T-helper 2 cell (primary cell): ENCODE results near the gene ZNF324B.

Experiments used
- DNase-seq, 5 experiments: peaks; one replicate each; pipeline versions ENCODE4 v3.0.0 to v3.0.0-alpha.2; 2012 to 2022

Gene ZNF324B

DNA sequence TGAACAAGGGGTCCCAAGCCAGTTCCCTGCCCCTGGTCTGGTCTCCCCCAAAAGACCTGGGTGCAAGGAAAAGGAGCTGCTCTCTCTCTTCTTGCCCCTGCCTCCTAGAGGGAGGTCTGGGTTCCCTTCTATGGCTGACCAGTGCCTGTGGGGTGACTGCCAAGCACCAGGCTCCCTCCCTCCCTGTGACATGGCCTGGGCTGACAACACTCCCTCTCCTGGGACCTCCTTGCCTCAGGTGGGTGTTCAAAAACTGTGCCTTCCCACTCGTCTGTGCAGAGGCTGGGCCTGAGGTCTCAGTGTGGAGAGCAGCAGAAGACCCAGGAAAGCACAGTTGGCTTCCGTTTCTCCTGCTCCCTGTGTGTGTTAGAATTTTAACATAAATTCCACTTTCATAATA, 29.4 kb downstream of the ZNF324B start:
- no peak for DNase-seq

DNA sequence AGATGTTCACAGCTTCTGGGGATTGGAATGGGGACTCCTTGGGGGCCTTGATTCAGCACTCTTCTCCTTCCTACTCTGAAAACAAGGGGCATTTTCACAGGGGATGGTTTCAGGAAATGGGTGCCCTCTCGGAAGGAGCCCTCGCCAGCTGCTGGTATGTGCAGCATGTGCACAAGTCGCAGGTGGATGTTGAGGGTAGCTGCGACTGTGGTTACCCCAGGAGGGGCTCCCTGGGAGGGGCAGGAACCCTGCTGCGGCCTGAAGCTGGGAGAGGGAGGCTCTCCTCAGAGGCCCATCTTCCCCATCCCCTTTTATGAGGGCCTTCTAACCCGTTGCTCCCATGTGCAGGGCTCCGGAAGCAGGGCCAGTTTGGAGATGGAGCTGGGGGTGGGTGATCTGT, 30.9 kb downstream of the ZNF324B start:
- no peak for DNase-seq

DNA sequence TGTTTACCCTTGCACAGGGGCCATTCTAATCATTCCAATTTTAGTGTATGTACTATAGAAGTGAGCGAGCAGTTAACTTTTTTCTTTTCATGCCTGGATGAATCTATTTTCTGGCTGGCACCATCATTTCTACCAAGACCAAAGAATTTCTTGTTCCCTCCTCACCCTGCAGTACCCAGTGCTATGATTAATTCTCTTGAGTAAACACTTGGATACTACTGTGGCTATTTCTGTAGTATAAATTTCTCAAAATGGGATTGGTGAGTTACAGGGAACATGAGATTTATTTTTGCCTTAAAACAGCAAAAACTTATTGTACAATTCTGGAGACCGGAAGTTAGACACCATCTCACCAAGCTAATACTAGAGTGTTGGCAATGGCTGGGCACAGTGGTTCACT, 32.4 kb downstream of the ZNF324B start:
- no peak for DNase-seq

DNA sequence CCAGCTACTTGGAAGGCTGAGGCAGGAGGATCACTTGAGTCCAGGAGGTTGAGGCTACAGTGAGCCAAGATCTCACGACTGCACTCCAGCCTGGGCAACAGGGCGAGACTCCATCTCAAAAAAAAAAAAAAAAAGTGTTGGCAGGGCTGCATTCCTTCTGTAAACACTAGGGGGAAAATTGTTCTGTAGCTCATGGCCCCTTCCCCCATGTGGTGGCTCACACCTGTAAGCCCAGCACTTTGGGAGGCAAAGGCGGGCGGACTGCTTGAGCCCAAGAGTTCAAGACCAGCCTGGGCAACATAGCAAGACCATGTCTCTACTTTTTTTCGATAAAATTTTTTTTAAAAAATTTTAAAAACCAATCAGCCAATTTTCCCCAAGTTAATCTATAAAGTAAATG, 32.9 kb downstream of the ZNF324B start:
- peak in 1 of 5 experiments; percentile 34 for DNase-seq

DNA sequence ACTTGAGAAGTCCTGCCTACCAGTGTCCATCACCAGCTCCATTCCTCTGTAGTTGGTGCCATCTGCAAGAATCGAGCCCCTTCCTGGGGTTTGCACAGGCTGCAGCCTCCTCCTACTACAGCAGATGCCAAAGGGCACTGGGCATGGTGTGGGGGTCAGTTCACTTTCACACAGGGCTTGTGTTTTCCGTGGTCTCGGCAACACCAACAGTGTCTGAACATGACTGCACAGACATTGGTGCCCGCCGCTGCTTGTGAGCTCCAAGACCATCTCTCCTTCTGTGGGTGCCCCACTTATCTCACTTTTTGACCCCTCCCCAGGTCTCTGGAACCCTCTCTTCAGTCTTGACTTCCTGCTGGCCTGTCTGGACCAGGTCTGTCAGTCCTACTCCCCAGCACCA, 40.0 kb downstream of the ZNF324B start:
- no peak for DNase-seq

DNA sequence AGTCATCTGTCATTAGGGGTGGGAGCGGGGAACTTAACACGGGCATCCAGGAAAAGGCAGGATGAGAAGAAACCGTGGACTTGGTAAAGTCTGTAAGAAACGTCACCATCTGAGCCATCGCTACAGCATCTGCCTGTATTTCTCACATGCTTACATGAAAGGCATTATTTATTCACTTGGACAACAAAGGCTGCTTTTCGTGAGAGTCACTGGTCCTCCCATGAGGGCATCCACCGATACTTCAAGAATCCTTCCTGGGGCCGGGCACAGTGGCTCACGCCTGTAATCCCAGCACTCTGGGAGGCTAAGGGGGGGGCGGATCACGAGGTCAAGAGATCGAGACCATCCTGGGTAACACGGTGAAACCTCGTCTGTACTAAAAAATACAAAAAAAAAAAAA, 40.8 kb downstream of the ZNF324B start:
- DNase-seq, result no peak

DNA sequence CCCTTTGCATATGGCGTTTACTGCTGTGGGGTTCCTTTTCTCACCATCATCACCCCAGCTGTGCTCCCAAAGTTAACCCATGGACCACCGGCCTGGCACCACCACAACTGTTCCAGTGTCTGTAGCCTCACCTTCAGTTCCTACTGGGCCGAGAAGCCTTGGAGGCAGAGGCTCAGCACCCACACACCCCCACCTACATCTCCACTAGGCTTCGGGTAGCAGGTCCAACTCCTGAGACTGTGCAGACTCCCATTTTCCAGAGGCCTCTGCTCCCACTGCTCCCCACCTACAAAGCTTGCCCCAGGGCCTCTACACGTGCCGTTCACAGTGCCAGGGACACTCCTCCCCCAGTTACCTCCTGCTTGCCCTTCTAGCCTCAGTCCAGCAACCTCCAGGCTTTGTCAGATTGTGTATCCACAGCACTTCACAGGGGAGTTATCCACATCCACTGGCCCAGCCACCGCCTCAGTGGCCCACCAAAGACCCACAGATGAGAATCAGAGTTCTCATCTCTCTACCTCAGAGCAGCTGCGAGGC, 46.3 kb downstream of the ZNF324B start:
- no peak for DNase-seq

DNA sequence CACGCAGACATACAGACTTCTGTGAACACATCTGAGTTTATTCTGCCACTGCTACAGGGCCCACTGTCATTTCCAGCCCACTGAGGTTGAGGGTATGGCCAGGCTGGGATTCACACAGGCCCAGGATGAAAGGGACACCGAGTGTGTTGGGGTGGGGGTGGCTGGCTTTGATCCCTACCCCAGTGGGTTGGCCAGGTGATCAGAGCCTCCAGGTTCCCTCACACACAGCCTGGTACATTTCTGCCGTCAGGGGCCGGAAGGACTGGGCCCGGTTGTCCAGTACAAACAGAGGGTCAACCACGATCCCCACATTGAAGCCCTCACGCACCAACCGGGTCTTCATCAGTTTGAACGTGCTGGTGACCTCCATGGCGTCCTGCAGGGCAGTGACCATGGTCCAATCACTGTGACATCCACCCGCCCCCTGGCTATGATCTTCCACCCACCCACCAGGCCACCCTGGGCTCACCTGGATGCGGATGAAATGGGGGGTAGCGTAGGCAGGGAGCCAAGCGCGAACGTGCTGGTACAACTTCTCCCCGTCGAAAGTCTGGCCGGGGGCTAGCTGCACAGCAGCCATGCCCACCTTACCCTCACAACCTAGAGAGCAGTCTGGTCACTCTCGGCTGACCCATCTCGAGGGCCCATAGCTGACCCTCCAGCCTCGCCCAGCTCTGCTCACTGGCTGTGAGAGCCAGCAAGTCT, 47.0 kb downstream of the ZNF324B start:
- no peak for DNase-seq

DNA sequence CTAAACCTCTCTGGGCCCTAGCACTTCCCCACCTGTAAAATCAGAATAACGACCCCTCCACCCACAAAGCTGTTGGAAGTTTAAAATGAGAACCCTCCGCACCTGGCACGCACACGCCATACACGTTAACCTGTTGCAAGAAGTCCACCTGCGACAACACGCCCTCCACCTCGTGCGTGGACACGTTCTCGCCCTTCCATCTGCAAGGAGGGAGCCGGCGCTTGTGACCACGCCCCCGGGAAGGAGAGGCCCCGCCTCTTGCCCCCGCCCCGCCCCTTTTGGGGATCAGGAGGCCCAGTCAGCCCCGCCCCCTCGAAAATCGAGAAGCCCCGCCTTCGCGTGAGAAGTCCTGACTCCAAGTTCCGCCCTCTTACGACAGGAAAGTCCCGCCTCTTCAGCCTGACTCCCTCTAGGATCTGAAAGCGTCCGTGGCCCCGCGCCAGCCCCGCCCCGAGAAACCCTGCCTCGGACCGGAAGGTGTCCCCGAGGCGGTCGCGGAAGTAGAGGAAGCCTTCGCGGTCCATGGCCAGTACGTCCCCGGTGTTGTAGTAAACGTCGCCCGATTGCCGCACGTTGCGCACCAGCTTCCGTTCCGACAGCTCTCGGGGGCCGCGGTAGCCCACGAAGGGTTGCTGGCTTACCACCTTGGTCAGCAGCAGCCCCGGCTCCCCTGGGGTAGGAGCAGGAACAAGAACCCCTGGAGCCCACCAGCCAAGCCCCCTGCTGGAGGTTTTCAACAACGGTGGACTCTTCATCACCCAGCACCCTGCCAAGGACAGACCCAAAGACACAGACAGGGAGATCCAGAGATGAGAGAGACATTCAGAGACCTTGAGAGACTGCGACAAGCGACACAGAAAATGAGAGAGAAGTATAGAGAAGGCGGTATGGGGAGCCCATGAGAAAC, 47.9 kb downstream of the ZNF324B start:
- peak; percentile 86 to 98 (median 91) for DNase-seq

DNA sequence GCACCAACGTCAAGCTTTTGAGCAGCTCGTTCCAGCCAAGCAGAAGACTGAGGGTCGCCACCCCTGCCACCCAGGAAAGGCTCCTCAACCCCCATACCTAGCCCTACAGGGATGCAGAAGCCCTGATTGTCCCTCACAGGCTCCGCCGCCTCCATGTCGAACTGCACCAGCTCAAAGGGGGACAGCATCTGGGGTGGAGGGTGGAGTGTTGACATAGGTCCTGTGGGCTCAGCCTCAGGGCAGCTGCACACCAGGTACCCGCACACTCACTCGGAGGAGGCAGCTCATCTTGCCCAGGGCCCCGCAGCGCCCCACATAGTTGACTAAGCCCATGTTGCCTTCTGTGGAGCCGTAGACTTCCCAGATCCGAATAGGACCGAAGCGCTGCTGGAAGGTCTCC, 48.8 kb downstream of the ZNF324B start:
- no peak for DNase-seq
